GM12878 (cell line): ENCODE data around the gene WDR26. TPM values are rescaled to one million over a fixed set of nuclear protein-coding genes. Genes with fewer than 3 reads are reported as not detected.

Experiments
- ATAC-seq: fragments of 200-7000 bp; cut with Tn5 transposase; 3 replicates; pipeline ENCODE4 v1.9.1; 2020; ENCODE audit warnings: mild to moderate bottlenecking, moderate library complexity
- BruUV-seq: library from RNA; stranded (reverse); fragments of 400-500 nt; replicated peaks from 2 replicates; lab custom pipeline; 2021; lab: Mats Ljungman, UMichigan
- CTCF ChIA-PET: fragments of 300-600 bp; sonication (Branson Sonifier 250); formaldehyde crosslinking; extraction: SDS; loops from one replicate; lab custom pipeline; 2021; ENCODE audit warnings: inconsistent platforms; lab: Yijun Ruan, JAX
- POLR2A ChIA-PET: fragments of 350-600 bp; formaldehyde crosslinking; extraction: SDS; loops from one replicate; lab custom pipeline; 2021; ENCODE audit warnings: inconsistent platforms; lab: Charles Lee
- RAD21 ChIA-PET: fragments of 300-600 bp; sonication (Branson Sonifier 250); formaldehyde crosslinking; loops from one replicate; lab custom pipeline; 2023; ENCODE audit warnings: antibody characterized with exemption; ENCODE audit not compliant: unreplicated experiment; lab: Charles Lee
- SMC1A ChIA-PET: fragments of 300-600 bp; sonication (Branson Sonifier 250); formaldehyde crosslinking; loops from one replicate; lab custom pipeline; 2023; ENCODE audit not compliant: unreplicated experiment, uncharacterized antibody; lab: Charles Lee
- DNase-seq: peaks from one replicate; pipeline ENCODE4 v3.0.0-alpha.2; 2011; ENCODE audit warnings: low read depth, low spot score
- FAIRE-seq: peaks from 3 replicates; lab custom pipeline; 2011; peaks lifted over from hg19 to GRCh38; lab: Jason Lieb, UNC
- H2AFZ ChIP-seq: 2 replicates; pipeline ENCODE4 v1.6.0; 2011; ENCODE audit warnings: low read depth, low read length, control low read depth; ENCODE audit not compliant: control insufficient read depth
- H3K27ac ChIP-seq: 2 replicates; pipeline ENCODE4 v1.5.1; 2011; ENCODE audit warnings: control low read depth; ENCODE audit not compliant: control insufficient read depth, insufficient read depth
- H3K27me3 ChIP-seq, 2 experiments: replicated peaks in 1 of 2; 2 replicates each; pipeline versions ENCODE4 v1.6.0 to v1.6.1; 2011; ENCODE audit warnings: low read length in 1 of 2; ENCODE audit not compliant: control insufficient read depth in 2 of 2, insufficient read depth in 2 of 2
- H3K36me3 ChIP-seq, 2 experiments: 2 replicates each; pipeline ENCODE4 v1.5.1; 2011; ENCODE audit warnings: low read length in 1 of 2; ENCODE audit not compliant: control insufficient read depth in 2 of 2, insufficient read depth in 2 of 2
- H3K4me1 ChIP-seq: 2 replicates; pipeline ENCODE4 v1.6.1; 2011; ENCODE audit warnings: mild to moderate bottlenecking, low read length, moderate library complexity, mixed read lengths; ENCODE audit not compliant: control insufficient read depth, insufficient read depth
- H3K4me2 ChIP-seq: 2 replicates; pipeline ENCODE4 v1.6.0; 2011; ENCODE audit warnings: control low read depth; ENCODE audit not compliant: control insufficient read depth, insufficient read depth
- H3K4me3 ChIP-seq: fragments of 200-600 bp; sonication (generic); 2 replicates; pipeline ENCODE4 v1.5.1; 2016
- H3K79me2 ChIP-seq: 2 replicates; pipeline ENCODE4 v1.6.0; 2011; ENCODE audit warnings: low read length; ENCODE audit not compliant: control insufficient read depth, insufficient read depth
- H3K9ac ChIP-seq: 2 replicates; pipeline ENCODE4 v1.8.0; 2011; ENCODE audit warnings: low read length, control low read depth, mixed read lengths; ENCODE audit not compliant: control insufficient read depth, insufficient read depth
- H3K9me3 ChIP-seq: replicated peaks from 3 replicates; pipeline ENCODE4 v1.5.1; 2011; ENCODE audit warnings: mild to moderate bottlenecking, low read length; ENCODE audit not compliant: control insufficient read depth, insufficient read depth
- H4K20me1 ChIP-seq: 2 replicates; pipeline ENCODE4 v1.6.0; 2011; ENCODE audit not compliant: control insufficient read depth, insufficient read depth
- BCL11A ChIP-seq: IDR thresholded peaks from 2 replicates; pipeline ENCODE4 v1.6.1; 2011; ENCODE audit warnings: low read depth, low read length
- CTCF ChIP-seq, 3 experiments: IDR thresholded peaks in 2 of 3; conservative IDR thresholded peaks in 1 of 3; 2 replicates each; pipeline ENCODE4 v1.5.1; 2011; ENCODE audit warnings: low read depth in 3 of 3, low read length in 3 of 3, mild to moderate bottlenecking in 3 of 3, control low read depth in 2 of 3, moderate library complexity in 2 of 3, inconsistent platforms in 1 of 3, mixed read lengths in 1 of 3; ENCODE audit not compliant: control insufficient read depth in 2 of 3, insufficient read depth in 1 of 3; ENCODE audit errors: extremely low read depth in 1 of 3
- DPF2 ChIP-seq: fragments of 450-650 bp; IDR thresholded peaks from 2 replicates; pipeline ENCODE4 v1.6.1; 2017; ENCODE audit warnings: mild to moderate bottlenecking
- EED ChIP-seq: sonication (generic); IDR thresholded peaks from 2 replicates; pipeline ENCODE4 v1.6.1; 2016; ENCODE audit warnings: antibody characterized with exemption, low read depth
- ETV6 ChIP-seq, 2 experiments: fragments of 450-650 bp in 1 of 2; IDR thresholded peaks in 1 of 2; conservative IDR thresholded peaks in 1 of 2; 2 replicates each; pipeline ENCODE4 v1.6.1; 2014; ENCODE audit warnings: antibody characterized with exemption in 1 of 2, borderline replicate concordance in 1 of 2, low read depth in 1 of 2, mild to moderate bottlenecking in 1 of 2, moderate library complexity in 1 of 2
- GABPA ChIP-seq: IDR thresholded peaks from 2 replicates; pipeline ENCODE4 v1.6.1; 2014; ENCODE audit warnings: antibody characterized with exemption, low read depth, mild to moderate bottlenecking, inconsistent platforms
- HCFC1 ChIP-seq: fragments of 150-350 bp; IDR thresholded peaks from 2 replicates; pipeline ENCODE4 v1.6.1; 2014; ENCODE audit warnings: low read length
- NKRF ChIP-seq: fragments of 450-650 bp; conservative IDR thresholded peaks from 2 replicates; pipeline ENCODE4 v1.6.1; 2017; ENCODE audit warnings: mild to moderate bottlenecking, moderate library complexity
- NRF1 ChIP-seq: conservative IDR thresholded peaks from 2 replicates; pipeline ENCODE4 v1.6.1; 2011; ENCODE audit warnings: mild to moderate bottlenecking, low read depth, low read length, improper control_type of control experiment
- POU2F2 ChIP-seq: IDR thresholded peaks from 3 replicates; pipeline ENCODE4 v1.6.1; 2011; ENCODE audit warnings: low read depth, mild to moderate bottlenecking, low read length, borderline replicate concordance
- ZBTB11 ChIP-seq: fragments of 450-650 bp; formaldehyde crosslinking; IDR thresholded peaks from 2 replicates; pipeline ENCODE4 v1.5.0; 2022; ENCODE audit warnings: mild to moderate bottlenecking, missing genetic modification characterization
- WGBS: methylation state at CpG from one replicate; pipeline ENCODE4 v1.1.6; 2016; ENCODE audit warnings: low lambda C conversion rate; ENCODE audit not compliant: insufficient replicate concordance, insufficient coverage; ENCODE audit errors: missing lambda C conversion rate; 5-methylcytosine and 5-hydroxymethylcytosine counted together
- in situ Hi-C: fragments of 300-500 bp; cut with MboI; formaldehyde crosslinking; loops from 9 replicates; pipeline ENCODE4 v1.14.3; 2018; ENCODE audit warnings: mixed read lengths
- intact Hi-C: fragments of 100-400 bp; cut with micrococcal nuclease; formaldehyde crosslinking; loops from one replicate; pipeline ENCODE4 v1.14.2; 2022; ENCODE audit not compliant: unreplicated experiment
- polyA plus RNA-seq, 11 experiments: library from polyadenylated mRNA; depleted of rRNA in 4 of 11; unstranded in 6 of 11; stranded (reverse) in 5 of 11; fragments of >200 nt; fragmentation: Nextera tagmentation in 4 of 11; fragmentation: Illumina TruSeq in 1 of 11; extraction: Ambion mirVana in 4 of 11; extraction: Trizol in 1 of 11; gene quantifications; 1 replicate in 1 of 11; 2 replicates in 10 of 11; pipeline versions ENCODE4 v1.2.1 to v1.2.3, GENCODE V29; 2011 to 2016; ENCODE audit warnings: inconsistent platforms in 2 of 11, missing spikeins in 2 of 11, low read depth in 1 of 11
- total RNA-seq, 4 experiments: library from RNA; depleted of rRNA in 3 of 4; stranded (reverse); fragments of >200 nt in 3 of 4; fragmentation: Illumina TruSeq in 1 of 4; extraction: Trizol in 1 of 4; gene quantifications; 2 replicates each; pipeline versions ENCODE4 v1.2.1 to v1.2.3, GENCODE V29; 2013 to 2021
- TF ChIP-seq, protein P1 (sequence below): IDR thresholded peaks from 2 replicates; pipeline ENCODE4 v1.6.1; 2012; ENCODE audit warnings: low read depth, low read length, improper control_type of control experiment

Gene WDR26
- total and polyA plus RNA-seq, 10 of the 15 experiments (the other 5 are each of a cell fraction or from before 2014, with no cell fraction given): 6.6 to 47.0 (median 24.4) TPM

DNA sequence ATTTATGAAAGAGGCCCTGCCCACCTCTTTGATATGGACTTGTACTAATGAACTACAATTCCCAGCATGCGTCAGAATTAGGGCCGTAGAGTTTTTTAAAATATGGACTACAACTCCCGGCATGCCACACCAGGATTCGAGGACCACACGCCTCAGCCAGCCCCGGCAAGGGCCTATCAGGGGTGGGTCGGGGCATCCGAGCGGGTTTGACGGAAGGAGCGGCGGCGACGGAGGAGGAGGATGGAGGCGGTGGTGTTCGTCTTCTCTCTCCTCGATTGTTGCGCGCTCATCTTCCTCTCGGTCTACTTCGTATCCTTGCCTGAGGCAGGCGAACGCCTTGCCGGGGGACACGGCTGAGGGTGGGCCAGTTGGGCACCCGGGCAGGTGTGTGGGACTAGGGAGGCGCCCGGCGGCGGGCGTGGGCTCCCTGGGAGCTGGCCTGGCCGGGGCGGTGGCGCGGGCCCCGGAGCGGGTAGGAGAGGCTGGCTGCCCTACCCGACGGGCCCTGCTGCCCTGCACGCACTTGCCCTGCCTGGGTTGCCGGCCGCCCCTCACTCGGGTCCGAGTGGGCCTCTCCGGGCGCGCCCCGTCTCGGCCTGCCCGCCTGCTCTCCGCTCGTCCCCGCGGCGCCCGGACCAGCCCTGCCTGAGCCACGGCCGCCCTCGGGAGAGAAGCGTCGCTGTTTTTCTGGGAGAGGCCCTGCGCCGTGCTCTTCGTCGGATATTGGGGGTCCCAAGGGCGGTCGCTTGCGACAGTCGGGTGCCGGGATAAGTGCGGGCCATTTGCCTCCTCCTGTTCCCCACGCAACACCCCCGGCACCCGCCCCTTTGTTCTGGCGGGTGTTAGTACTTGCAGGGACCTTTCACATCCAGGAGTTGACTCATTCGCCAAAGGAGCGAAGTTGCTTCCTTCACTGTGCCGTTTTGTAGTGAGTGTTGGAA lies 77.6 kb downstream of the WDR26 start, which contains the start of gene CNIH4:
CNIH4 (plus strand) TSS at position 195 of the 941 bp plus-strand sequence; CDS start at position 241, 46 bp downstream.
- SMC1A ChIA-PET: interaction anchor here (0.9 to 2.4 kb wide), 13 partner anchors 11 to 199 kb away, joined by 3 to 17 read pairs (median 4); partner anchors contain the start of gene WDR26
- TSS peak; percentile 70 for BruUV-seq
- intact Hi-C loops: no loop called here
- TF ChIP-seq EED (no peak), HCFC1 (peak; percentile 97), GABPA (peak; percentile 59; the same call in 1 of the 2 replicates), NKRF (peak; percentile 80; the same call in 1 of the 2 replicates), CTCF (IDR thresholded peaks at IDR 0.05 in 2 of 3, conservative IDR thresholded peaks at IDR 0.05 in 1 of 3; ENCODE audit: control insufficient read depth in 2 of 3, extremely low read depth in 1 of 3, insufficient read depth in 1 of 3, low read depth in 3 of 3, low read length in 3 of 3) (no peak), BCL11A (no peak), ZBTB11 (no peak), DPF2 (peak; percentile 82), ETV6 (conservative IDR thresholded peaks at IDR 0.05 in 1 of 2, IDR thresholded peaks at IDR 0.05 in 1 of 2; ENCODE audit: borderline replicate concordance in 1 of 2, low read depth in 1 of 2) (no peak), NRF1 (0 out of 2 replicates have a peak, but pooled peaks have one; percentile 16), POU2F2 (0 out of 3 replicates have a peak, but pooled peaks have one; percentile 34)
- TF ChIP-seq, protein P1, sequence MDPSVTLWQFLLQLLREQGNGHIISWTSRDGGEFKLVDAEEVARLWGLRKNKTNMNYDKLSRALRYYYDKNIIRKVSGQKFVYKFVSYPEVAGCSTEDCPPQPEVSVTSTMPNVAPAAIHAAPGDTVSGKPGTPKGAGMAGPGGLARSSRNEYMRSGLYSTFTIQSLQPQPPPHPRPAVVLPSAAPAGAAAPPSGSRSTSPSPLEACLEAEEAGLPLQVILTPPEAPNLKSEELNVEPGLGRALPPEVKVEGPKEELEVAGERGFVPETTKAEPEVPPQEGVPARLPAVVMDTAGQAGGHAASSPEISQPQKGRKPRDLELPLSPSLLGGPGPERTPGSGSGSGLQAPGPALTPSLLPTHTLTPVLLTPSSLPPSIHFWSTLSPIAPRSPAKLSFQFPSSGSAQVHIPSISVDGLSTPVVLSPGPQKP: no peak

More for the DNA sequence above, 77.6 kb downstream of the WDR26 start, which contains the start of gene CNIH4:
- Histone ChIP-seq H3K27ac (peak within 1 kb of the TSS; percentile 30; the same call in 1 of the 2 replicates), H3K79me2 (peaks cover 31% of the 10 kb centered on the region), H2AFZ (peak within 1 kb of the TSS; percentile 97), H3K4me3 (peak within 1 kb of the TSS; percentile 85), H3K36me3 (0 out of 4 replicates have a peak, but pooled peaks cover 0 to 3% of the 10 kb centered on the region in 2 experiments), H3K4me1 (no peaks in the 10 kb centered on the region), H3K27me3 (no peaks in the 10 kb centered on the region), H4K20me1 (no peaks in the 10 kb centered on the region), H3K4me2 (peak within 1 kb of the TSS; percentile 41), H3K9me3 (no peaks in the 10 kb centered on the region; the same call in 2 of the 3 replicates), H3K9ac (peak within 1 kb of the TSS; percentile 66)
- CTCF ChIA-PET: interaction anchor here (0.6 to 2.1 kb wide), 7 partner anchors 10 to 250 kb away, joined by 3 to 12 read pairs (median 6); no protein-coding TSS in a partner anchor
- under 1% methylated on average over 76 of the region's 78 CpGs for WGBS
- ATAC-seq: peak; percentile 98
- POLR2A ChIA-PET: interaction anchor here (1.2 to 1.9 kb wide), 5 partner anchors 9 to 75 kb away, joined by 3 to 13 read pairs (median 7); no protein-coding TSS in a partner anchor
- RAD21 ChIA-PET: interaction anchor here (0.6 to 4.1 kb wide), 7 partner anchors 10 to 100 kb away, joined by 3 to 14 read pairs (median 7); no protein-coding TSS in a partner anchor
- in situ Hi-C loops: no loop called here
- DNase-seq: peak; percentile 79
- peak; percentile 80 for FAIRE-seq
